ENCODE measurements around the gene GNLY.

- TF ChIP-seq POLR2A (IDR thresholded peaks at IDR 0.05; ENCODE audit: low read length) (no peak), GATA1 (IDR thresholded peaks at IDR 0.05; ENCODE audit: low read depth, low read length) (no peak)
These were observed 18.2 kb upstream of the GNLY start for GRCh38 chr2:85675866-85676548.

All from erythroblast (primary cell).